ENCODE measurements around the gene LELP1.

The LELP1 gene

DNA sequence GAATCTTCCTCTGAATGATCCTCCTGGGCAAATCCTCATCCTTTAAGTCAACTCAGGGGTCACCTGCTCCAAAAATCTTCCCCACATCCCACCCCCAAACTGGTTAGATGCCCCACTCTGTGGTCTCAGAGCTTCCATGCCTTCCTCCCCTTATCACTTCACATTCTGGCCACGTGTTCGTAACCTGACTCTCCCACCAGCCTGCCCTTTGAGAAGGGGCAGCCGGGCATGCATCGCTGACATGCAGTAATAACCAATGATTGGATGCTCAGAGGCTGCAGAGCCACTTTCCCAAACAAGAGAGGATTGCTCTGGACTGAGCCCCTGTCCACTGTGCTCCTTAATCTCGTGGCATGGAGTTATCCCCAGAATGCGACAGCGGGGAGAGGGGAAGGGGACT is 7.0 kb downstream of the LELP1 start:
- H3K4me3 ChIP-seq (ENCODE audit: low read depth, low read length), result no peak overlapping the region
- peaks cover 7% of the 10 kb centered on the region; the same call in 1 of the 2 replicates for H3K27me3 ChIP-seq
- no peaks in the 10 kb centered on the region for H3K4me1 ChIP-seq

DNA sequence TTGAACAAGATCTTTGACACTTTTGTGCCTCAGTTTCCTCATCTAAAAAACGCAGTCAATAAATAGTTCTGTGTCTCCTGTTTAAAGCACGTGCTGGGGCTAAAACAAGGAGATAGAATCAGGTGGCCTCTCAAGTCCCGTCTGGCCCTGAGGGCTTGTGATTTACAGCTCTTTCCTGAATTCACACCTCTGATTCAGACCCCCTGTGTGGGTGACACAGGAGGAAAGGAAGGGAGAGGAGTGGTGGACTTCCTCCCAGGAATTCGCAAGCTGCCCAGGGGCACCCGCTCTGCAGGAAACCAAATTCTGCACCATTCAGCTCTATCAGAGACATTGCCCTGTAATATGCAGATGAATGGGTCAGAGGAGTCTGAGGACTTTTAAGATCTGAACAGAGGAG is 9.0 kb downstream of the LELP1 start:
- peaks cover 4% of the 10 kb centered on the region; the same call in 1 of the 2 replicates for H3K27me3 ChIP-seq
- no peaks in the 10 kb centered on the region for H3K36me3 ChIP-seq
- TF ChIP-seq, protein P1, sequence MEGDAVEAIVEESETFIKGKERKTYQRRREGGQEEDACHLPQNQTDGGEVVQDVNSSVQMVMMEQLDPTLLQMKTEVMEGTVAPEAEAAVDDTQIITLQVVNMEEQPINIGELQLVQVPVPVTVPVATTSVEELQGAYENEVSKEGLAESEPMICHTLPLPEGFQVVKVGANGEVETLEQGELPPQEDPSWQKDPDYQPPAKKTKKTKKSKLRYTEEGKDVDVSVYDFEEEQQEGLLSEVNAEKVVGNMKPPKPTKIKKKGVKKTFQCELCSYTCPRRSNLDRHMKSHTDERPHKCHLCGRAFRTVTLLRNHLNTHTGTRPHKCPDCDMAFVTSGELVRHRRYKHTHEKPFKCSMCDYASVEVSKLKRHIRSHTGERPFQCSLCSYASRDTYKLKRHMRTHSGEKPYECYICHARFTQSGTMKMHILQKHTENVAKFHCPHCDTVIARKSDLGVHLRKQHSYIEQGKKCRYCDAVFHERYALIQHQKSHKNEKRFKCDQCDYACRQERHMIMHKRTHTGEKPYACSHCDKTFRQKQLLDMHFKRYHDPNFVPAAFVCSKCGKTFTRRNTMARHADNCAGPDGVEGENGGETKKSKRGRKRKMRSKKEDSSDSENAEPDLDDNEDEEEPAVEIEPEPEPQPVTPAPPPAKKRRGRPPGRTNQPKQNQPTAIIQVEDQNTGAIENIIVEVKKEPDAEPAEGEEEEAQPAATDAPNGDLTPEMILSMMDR (IDR thresholded peaks at IDR 0.05; ENCODE audit: low read depth, low read length), result no peak
- no peaks in the 10 kb centered on the region for H3K4me1 ChIP-seq
- no peaks in the 10 kb centered on the region for H3K9me3 ChIP-seq
- no peak overlapping the region for H3K4me3 ChIP-seq (ENCODE audit: low read depth, low read length)
- no peak for DNase-seq

More for the DNA sequence above, 7.0 kb downstream of the LELP1 start:
- Histone ChIP-seq H3K9me3 (no peaks in the 10 kb centered on the region), H3K36me3 (no peaks in the 10 kb centered on the region)
- no peak for DNase-seq
- TF ChIP-seq, protein P1 (IDR thresholded peaks at IDR 0.05; ENCODE audit: low read depth, low read length), result no peak

DNA sequence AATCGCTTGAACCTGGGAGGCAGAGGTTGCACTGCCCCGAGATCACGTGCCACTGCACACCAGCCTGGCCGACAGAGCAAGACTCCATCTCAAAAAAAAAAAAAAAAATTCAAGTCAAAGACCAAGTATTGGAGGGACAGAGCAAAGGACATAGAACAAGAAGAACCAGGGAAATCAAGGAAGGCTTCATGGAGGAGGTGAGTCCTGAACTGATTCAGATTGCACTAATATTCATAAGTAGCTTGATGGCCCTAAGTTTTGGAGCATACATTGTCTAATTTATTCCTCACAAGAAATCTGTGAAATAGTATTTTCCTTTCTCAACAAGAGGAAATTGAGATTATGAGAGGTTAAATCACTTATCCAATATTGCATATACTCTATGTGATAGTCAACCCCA is 10.3 kb downstream of the LELP1 start:
- TF ChIP-seq, protein P1 (IDR thresholded peaks at IDR 0.05; ENCODE audit: low read depth, low read length), result no peak
- no peak for DNase-seq
- no peaks in the 10 kb centered on the region for H3K36me3 ChIP-seq
- H3K4me3 ChIP-seq (ENCODE audit: low read depth, low read length), result no peak overlapping the region
- no peaks in the 10 kb centered on the region for H3K9me3 ChIP-seq
- H3K27me3 ChIP-seq, result 0 out of 2 replicates have a peak, but pooled peaks cover 2% of the 10 kb centered on the region
- no peaks in the 10 kb centered on the region for H3K4me1 ChIP-seq

DNA sequence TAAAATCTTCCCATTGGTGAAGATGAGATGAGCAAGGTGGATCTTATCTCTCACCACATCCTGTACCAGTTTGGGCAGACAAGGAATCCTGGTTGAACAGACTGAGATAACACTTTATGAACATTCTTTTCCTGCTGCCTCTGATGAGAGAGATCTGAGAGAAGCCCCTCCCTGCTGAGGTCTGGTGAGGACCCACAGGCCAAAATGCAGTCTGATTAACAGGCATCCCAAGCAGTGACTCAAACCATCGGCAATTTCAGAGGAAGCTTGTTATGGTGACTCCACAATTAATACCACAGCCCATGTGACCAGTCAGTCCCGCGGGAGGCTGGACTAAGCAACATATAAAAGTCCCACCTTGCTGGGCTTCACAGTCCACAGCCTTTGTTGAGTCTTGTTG is 14.0 kb downstream of the LELP1 start, which contains the start of gene PRR9:
PRR9 (plus strand) TSS at position 373 of the 400 bp plus-strand sequence. CDS start 561 bp downstream, outside the sequence.
- Histone ChIP-seq H3K4me1 (no peaks in the 10 kb centered on the region), H3K27me3 (no peaks in the 10 kb centered on the region), H3K4me3 (ENCODE audit: low read depth, low read length) (no peak within 1 kb of the TSS), H3K36me3 (no peaks in the 10 kb centered on the region), H3K9me3 (no peaks in the 10 kb centered on the region)
- DNase-seq, result no peak
- TF ChIP-seq, protein P1 (IDR thresholded peaks at IDR 0.05; ENCODE audit: low read depth, low read length), result no peak

DNA sequence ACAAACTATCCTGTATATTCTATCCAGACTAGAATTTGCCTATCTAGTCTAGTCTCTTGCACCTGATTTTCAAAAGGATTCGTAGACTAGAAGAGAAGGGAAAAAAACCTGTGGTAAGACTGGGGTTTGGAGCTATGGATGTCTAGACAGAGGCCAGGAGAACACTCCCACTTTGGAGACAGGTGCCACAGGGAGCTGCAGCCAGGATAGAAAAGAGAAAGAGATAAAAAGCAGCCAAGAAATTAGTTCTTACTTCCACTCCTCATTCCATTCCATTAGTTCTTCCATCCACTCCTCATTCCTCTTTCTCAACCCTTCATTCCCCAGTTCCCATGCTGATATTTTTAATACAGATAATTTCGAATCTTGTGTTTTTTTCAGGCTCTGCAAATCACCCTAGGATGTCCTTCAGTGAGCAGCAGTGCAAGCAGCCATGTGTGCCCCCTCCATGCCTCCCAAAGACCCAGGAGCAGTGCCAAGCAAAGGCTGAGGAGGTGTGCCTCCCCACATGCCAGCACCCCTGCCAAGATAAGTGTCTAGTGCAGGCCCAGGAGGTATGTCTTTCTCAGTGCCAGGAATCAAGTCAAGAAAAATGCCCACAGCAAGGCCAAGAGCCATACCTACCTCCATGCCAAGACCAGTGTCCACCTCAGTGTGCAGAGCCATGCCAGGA is 14.7 kb downstream of the LELP1 start:
- no peaks in the 10 kb centered on the region for H3K27me3 ChIP-seq
- TF ChIP-seq, protein P1 (IDR thresholded peaks at IDR 0.05; ENCODE audit: low read depth, low read length), result no peak
- no peak for DNase-seq

DNA sequence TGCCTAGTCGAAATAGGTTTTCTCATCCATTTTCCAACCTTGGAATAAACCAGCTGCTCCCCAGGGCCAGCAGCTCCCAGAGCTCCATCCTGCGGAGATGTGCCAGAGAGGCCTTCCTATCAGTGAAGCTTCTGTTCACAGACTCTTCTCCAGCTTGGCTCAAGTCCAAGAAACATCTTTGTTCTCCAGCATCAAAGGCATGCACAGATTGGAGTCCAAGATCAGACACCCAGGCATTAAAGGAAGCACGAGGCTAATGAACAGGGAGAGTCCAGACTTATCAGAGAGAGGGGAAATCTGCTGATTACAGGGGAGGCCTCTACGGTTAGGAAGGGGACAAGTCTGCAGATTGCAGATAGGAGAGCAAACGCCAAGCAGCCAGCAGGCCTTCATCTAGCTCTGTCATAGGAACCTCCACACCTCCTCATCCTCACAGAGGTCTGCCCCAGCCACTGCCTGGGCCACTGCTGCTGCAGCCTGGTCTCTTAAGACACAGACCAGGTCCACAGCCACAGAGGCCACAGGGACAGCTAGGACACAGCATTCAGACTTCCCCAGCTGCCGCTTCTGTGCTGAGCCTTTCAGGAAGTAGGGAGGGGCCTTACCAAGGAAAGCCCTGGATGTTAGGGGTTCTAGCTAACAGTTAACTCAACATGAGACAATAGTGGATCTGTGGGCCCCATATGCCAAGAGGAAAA is 17.5 kb downstream of the LELP1 start:
- DNase-seq, result peak; percentile 42
- Histone ChIP-seq H3K9me3 (no peaks in the 10 kb centered on the region), H3K4me1 (no peaks in the 10 kb centered on the region), H3K36me3 (no peaks in the 10 kb centered on the region), H3K4me3 (ENCODE audit: low read depth, low read length) (no peak overlapping the region), H3K27me3 (peaks cover 7% of the 10 kb centered on the region)
- TF ChIP-seq, protein P1 (IDR thresholded peaks at IDR 0.05; ENCODE audit: low read depth, low read length), result no peak

More for the DNA sequence above, 14.7 kb downstream of the LELP1 start:
- H3K4me1 ChIP-seq, result no peaks in the 10 kb centered on the region
- no peaks in the 10 kb centered on the region for H3K9me3 ChIP-seq
- no peak overlapping the region for H3K4me3 ChIP-seq (ENCODE audit: low read depth, low read length)
- H3K36me3 ChIP-seq, result no peaks in the 10 kb centered on the region

Measured in BE2C (cell line).